MM.1S (cell line): ENCODE data around the gene HADHB.

Experiments used
- CTCF ChIP-seq: fragments of 300-600 bp; sonication (generic); IDR thresholded peaks from 2 replicates; pipeline ENCODE4 v1.5.1; 2016; ENCODE audit warnings: antibody characterized with exemption, low read length, mixed read lengths
- EZH2 ChIP-seq: fragments of 300-600 bp; sonication (generic); optimal IDR thresholded peaks from 2 replicates; pipeline ENCODE3; 2017; ENCODE audit warnings: low read depth, mild to moderate bottlenecking, antibody characterized with exemption, low read length, mixed read lengths

GRCh38 chr2:26249625-26250024 lies 4.9 kb downstream of the HADHB start:
- TF ChIP-seq CTCF (no peak), EZH2 (no peak)
